Lung (tissue), 12 donors: ENCODE measurements around the gene ITGA5. TPM values are rescaled to one million over a fixed set of nuclear protein-coding genes. Genes with fewer than 3 reads are reported as not detected.

Experiments used
- ATAC-seq: fragments of 200-7000 bp; cut with Tn5 transposase; one replicate; pipeline ENCODE4 v1.9.1; 2020; ENCODE audit warnings: moderate number of reproducible peaks; ENCODE audit not compliant: insufficient read depth, low FRiP score
- DNase-seq, 3 donors: peaks; one replicate each; pipeline ENCODE4 v3.0.0-alpha.2; 2013 to 2017
- H3K27ac ChIP-seq, 2 donors: one replicate each; pipeline ENCODE4 v1.5.1; 2013; ENCODE audit warnings: mild to moderate bottlenecking in 2 of 2, moderate library complexity in 2 of 2, control low read depth in 1 of 2, inconsistent platforms in 1 of 2, low read depth in 1 of 2, low read length in 1 of 2
- H3K27me3 ChIP-seq, 3 donors: one replicate each; pipeline ENCODE4 v1.5.1; 2013; ENCODE audit warnings: low read length in 2 of 3; ENCODE audit not compliant: control insufficient read depth in 3 of 3, insufficient read depth in 3 of 3
- H3K36me3 ChIP-seq, 4 donors: one replicate each; pipeline ENCODE4 v1.5.1; 2013; ENCODE audit warnings: low read length in 4 of 4, mild to moderate bottlenecking in 1 of 4, moderate library complexity in 1 of 4; ENCODE audit not compliant: control insufficient read depth in 4 of 4, insufficient read depth in 4 of 4
- H3K4me1 ChIP-seq, 5 donors: one replicate each; pipeline ENCODE4 v1.5.1; 2013; ENCODE audit warnings: low read length in 5 of 5, mild to moderate bottlenecking in 2 of 5, moderate library complexity in 1 of 5; ENCODE audit not compliant: control insufficient read depth in 5 of 5, insufficient read depth in 5 of 5
- H3K4me3 ChIP-seq: one replicate; pipeline ENCODE4 v1.5.1; 2013; ENCODE audit warnings: mild to moderate bottlenecking, control low read depth, moderate library complexity
- H3K9ac ChIP-seq, 2 donors: one replicate each; pipeline ENCODE4 v1.5.1; 2013; ENCODE audit warnings: low read length in 2 of 2, control low read depth in 1 of 2; ENCODE audit not compliant: insufficient read depth in 1 of 2
- H3K9me3 ChIP-seq, 4 donors: one replicate each; pipeline ENCODE4 v1.5.1; 2013; ENCODE audit warnings: low read length in 3 of 4, mild to moderate bottlenecking in 1 of 4, moderate library complexity in 1 of 4; ENCODE audit not compliant: control insufficient read depth in 4 of 4, insufficient read depth in 3 of 4
- WGBS, 2 donors: extraction: QIAGEN DNeasy Blood & Tissue Kit; methylation state at CpG; one replicate each; pipeline ENCODE4 v1.1.7; 2013; 5-methylcytosine and 5-hydroxymethylcytosine counted together
- polyA plus RNA-seq, 2 donors: library from polyadenylated mRNA; stranded (reverse); fragments of 200-250 nt; gene quantifications; one replicate each; pipeline ENCODE4 v1.2.1, GENCODE V29; 2013
- total RNA-seq, 2 donors: library from RNA; depleted of rRNA in 1 of 2; stranded (reverse); fragments of >200 nt in 1 of 2; gene quantifications; one replicate each; pipeline ENCODE4 v1.2.1, GENCODE V29; 2014 to 2021
- TF ChIP-seq, protein P1 (sequence below): IDR thresholded peaks from 2 replicates; pipeline ENCODE4 v1.5.1; 2012; ENCODE audit warnings: mild to moderate bottlenecking; ENCODE audit errors: control extremely low read depth, extremely low read depth
- donor health status: control.
- donor health status: control.
- donor health status: Bipolar disorder and iron deficiency.
- donor health status: healthy.
- donor health status: DM: yes; HTN: yes; CAD: no.

Gene ITGA5
- total and polyA plus RNA-seq, 4 donors: 39.8 to 134 (median 101) TPM

DNA sequence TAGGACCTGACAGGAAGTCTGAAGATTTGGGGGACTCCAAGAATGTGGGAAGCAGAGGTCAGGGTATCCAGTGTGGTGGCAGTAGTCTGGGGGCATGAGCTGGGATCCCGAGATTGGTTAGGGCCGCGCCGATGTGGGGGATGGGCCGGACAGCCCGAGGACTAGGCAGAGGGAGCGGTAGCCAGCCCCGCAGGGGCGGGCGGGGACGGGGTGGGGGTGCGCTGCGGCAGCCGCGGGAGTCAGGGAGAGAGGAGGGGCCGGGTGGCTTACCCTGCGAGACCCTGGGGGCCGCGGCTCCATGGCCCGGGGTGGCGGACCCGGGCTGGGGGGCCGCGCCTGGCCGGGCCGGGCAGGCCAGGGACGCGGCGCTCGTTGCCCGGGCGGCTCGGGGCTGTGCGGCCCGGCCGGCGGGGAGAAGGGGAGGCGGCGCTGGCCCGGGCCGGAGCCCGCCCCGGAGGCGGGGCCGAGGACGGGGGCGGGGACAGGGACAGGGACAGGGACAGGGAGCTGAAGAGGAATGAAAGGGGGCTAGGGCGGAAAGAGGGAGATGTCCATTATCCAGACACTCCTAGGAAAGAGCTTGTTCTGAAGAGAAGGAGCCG lies 40.2 kb downstream of the ITGA5 start:
- peaks cover 0 to 9% (median 0%) of the 10 kb centered on the region in 4 donors for H3K36me3 ChIP-seq
- TF ChIP-seq, protein P1, sequence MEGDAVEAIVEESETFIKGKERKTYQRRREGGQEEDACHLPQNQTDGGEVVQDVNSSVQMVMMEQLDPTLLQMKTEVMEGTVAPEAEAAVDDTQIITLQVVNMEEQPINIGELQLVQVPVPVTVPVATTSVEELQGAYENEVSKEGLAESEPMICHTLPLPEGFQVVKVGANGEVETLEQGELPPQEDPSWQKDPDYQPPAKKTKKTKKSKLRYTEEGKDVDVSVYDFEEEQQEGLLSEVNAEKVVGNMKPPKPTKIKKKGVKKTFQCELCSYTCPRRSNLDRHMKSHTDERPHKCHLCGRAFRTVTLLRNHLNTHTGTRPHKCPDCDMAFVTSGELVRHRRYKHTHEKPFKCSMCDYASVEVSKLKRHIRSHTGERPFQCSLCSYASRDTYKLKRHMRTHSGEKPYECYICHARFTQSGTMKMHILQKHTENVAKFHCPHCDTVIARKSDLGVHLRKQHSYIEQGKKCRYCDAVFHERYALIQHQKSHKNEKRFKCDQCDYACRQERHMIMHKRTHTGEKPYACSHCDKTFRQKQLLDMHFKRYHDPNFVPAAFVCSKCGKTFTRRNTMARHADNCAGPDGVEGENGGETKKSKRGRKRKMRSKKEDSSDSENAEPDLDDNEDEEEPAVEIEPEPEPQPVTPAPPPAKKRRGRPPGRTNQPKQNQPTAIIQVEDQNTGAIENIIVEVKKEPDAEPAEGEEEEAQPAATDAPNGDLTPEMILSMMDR: no peak
- H3K9ac ChIP-seq: peak overlapping the region in 1 of 2 donors; percentile 38
- H3K4me1 ChIP-seq: peaks cover 0 to 24% (median 4%) of the 10 kb centered on the region in 5 donors
- H3K4me3 ChIP-seq: no peak overlapping the region
- peak overlapping the region in 1 of 2 donors; percentile 60 for H3K27ac ChIP-seq
- no peaks in the 10 kb centered on the region for H3K27me3 ChIP-seq
- ATAC-seq (peak; percentile 72), DNase-seq (peak; percentile 58 to 69 (median 67))
- no peaks in the 10 kb centered on the region for H3K9me3 ChIP-seq
- 26 to 57% methylated on average over 41 to 48 of the region's 49 CpGs for WGBS, 2 donors

DNA sequence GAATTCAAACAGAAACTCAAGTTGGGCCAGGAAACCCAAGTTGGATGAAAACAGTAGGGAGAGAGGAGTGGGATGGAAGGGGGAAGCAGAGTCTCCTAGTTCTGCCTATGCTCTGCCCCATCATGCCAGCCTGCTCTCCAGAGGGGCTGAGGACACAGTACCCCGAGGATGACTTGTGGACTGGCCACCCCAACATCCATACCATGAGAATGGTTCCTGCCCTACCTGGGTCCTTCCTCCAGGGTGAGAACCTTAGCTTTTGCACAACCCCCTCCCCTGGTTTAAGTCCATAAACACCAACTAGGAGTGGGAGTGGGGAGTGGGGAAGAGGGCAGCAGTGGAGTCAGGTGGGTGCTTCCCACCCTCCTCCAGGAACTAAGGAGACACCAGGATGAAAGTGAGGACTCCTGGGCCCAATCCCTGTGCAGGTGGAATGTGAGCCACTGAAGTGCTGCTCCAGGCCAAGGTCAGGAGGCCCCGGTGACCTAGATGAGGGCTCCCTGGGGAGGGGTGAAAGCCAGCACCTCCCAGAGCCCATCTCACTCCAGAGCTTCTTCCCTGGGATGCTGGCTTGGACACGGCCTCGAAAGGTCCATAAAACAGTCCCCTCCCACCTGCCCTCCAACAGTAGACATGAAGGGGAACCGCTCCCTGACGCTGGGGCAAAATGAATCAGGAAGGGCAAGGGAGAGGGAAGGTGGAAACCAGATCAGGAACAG lies 41.1 kb downstream of the ITGA5 start:
- Histone ChIP-seq H3K27ac (no peak overlapping the region), H3K36me3 (peaks cover 0 to 9% (median 0%) of the 10 kb centered on the region in 4 donors), H3K27me3 (no peaks in the 10 kb centered on the region), H3K4me1 (peaks cover 0 to 27% (median 4%) of the 10 kb centered on the region in 5 donors), H3K4me3 (no peak overlapping the region), H3K9me3 (no peaks in the 10 kb centered on the region), H3K9ac (no peak overlapping the region)
- ATAC-seq (no peak), DNase-seq (no peak)
- WGBS, 2 donors: 89 to 91% methylated on average over 6 of the region's 6 CpGs
- TF ChIP-seq, protein P1: no peak

DNA sequence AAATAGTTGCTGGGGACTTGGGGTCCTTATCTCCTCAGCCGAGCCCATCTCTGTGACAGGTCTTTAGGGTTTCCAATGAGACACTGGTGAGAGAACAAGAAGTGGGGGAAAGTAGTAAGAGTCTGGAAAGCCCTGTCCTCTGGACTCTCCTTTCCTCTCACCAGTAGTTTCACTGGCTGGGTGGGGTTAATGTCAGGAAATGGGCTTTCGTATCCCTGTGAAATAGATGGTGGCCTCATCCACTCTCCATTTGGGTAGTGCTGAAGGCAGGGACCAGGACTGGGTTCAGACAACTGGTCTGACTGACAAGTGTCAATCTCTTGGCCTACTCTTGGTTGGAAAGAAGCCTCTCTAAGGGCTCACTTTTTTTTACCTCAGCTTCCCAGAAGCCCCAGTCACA lies 42.1 kb downstream of the ITGA5 start:
- Histone ChIP-seq H3K9ac (no peak overlapping the region), H3K27me3 (no peaks in the 10 kb centered on the region), H3K4me1 (peaks cover 0 to 34% (median 10%) of the 10 kb centered on the region in 5 donors), H3K36me3 (peaks cover 0 to 9% (median 0%) of the 10 kb centered on the region in 4 donors), H3K9me3 (no peaks in the 10 kb centered on the region), H3K4me3 (no peak overlapping the region), H3K27ac (no peak overlapping the region)
- DNase-seq (no peak), ATAC-seq (no peak)
- TF ChIP-seq, protein P1: no peak
- 67 to 84% methylated on average over 2 of the region's 2 CpGs for WGBS, 2 donors
